GM23338 (cell line): ENCODE measurements around the gene F11R. TPM values are rescaled to one million over a fixed set of nuclear protein-coding genes. Genes with fewer than 3 reads are reported as not detected.
A peak's percentile ranks its signal among the peaks of the same experiment; 100 is the strongest.

Experiments used
- ATAC-seq: fragments of 200-7000 bp; cut with Tn5 transposase; 3 replicates; pipeline ENCODE4 v1.9.1; 2020
- DNase-seq: peaks from one replicate; pipeline ENCODE4 v3.0.0-alpha.2; 2015; ENCODE audit warnings: low spot score
- H2AFZ ChIP-seq: fragments of 200-600 bp; sonication (generic); 2 replicates; pipeline ENCODE4 v1.8.0; 2016; ENCODE audit warnings: antibody characterized with exemption, mild to moderate bottlenecking, moderate library complexity
- H3F3A ChIP-seq: fragments of 200-600 bp; sonication (generic); replicated peaks from 2 replicates; pipeline ENCODE4 v1.8.0; 2017; ENCODE audit warnings: antibody characterized with exemption, mixed run types, low read depth
- H3K27ac ChIP-seq: fragments of 200-600 bp; sonication (generic); 2 replicates; pipeline ENCODE4 v1.6.1; 2016; ENCODE audit warnings: low read depth
- H3K27me3 ChIP-seq: fragments of 200-600 bp; sonication (generic); 2 replicates; pipeline ENCODE4 v1.8.0; 2016; ENCODE audit warnings: mild to moderate bottlenecking, mixed run types, moderate library complexity; ENCODE audit not compliant: insufficient read depth
- H3K36me3 ChIP-seq: fragments of 200-600 bp; sonication (generic); 2 replicates; pipeline ENCODE4 v1.8.0; 2016; ENCODE audit warnings: mild to moderate bottlenecking; ENCODE audit not compliant: insufficient read depth
- H3K4me1 ChIP-seq: fragments of 200-600 bp; sonication (generic); 2 replicates; pipeline ENCODE4 v1.8.0; 2016; ENCODE audit warnings: mild to moderate bottlenecking, moderate library complexity; ENCODE audit not compliant: insufficient read depth
- H3K4me2 ChIP-seq: fragments of 200-600 bp; sonication (generic); 2 replicates; pipeline ENCODE4 v1.7.1; 2017; ENCODE audit warnings: mixed run types
- H3K4me3 ChIP-seq: fragments of 200-600 bp; sonication (generic); 2 replicates; pipeline ENCODE4 v1.6.1; 2016; ENCODE audit warnings: mixed run types
- H3K79me2 ChIP-seq: fragments of 200-600 bp; sonication (generic); replicated peaks from 2 replicates; pipeline ENCODE4 v1.8.0; 2017; ENCODE audit warnings: mild to moderate bottlenecking; ENCODE audit not compliant: insufficient read depth
- H3K9me2 ChIP-seq: fragments of 200-600 bp; sonication (generic); 2 replicates; pipeline ENCODE4 v1.8.0; 2017; ENCODE audit not compliant: insufficient read depth
- H4K20me1 ChIP-seq: fragments of 200-600 bp; sonication (generic); replicated peaks from 2 replicates; pipeline ENCODE4 v1.8.0; 2017; ENCODE audit warnings: mild to moderate bottlenecking; ENCODE audit not compliant: insufficient read depth
- H3K27ac Mint-ChIP-seq: 2 replicates; pipeline ENCODE4 v1.8.0; 2020; ENCODE audit warnings: inconsistent platforms, mild to moderate bottlenecking, moderate library complexity, mixed read lengths
- H3K27me3 Mint-ChIP-seq: 3 replicates; pipeline ENCODE4 v1.8.0; 2022; ENCODE audit warnings: low read depth, mild to moderate bottlenecking, moderate library complexity, mixed read lengths, inconsistent platforms; ENCODE audit not compliant: insufficient read depth, poor library complexity
- H3K36me3 Mint-ChIP-seq: 3 replicates; pipeline ENCODE4 v1.8.0; 2021; ENCODE audit warnings: low read depth, mild to moderate bottlenecking, inconsistent platforms, moderate library complexity, mixed read lengths
- H3K4me1 Mint-ChIP-seq: 3 replicates; pipeline ENCODE4 v1.8.0; 2020; ENCODE audit warnings: mild to moderate bottlenecking, inconsistent platforms, mixed read lengths
- H3K4me3 Mint-ChIP-seq: 3 replicates; pipeline ENCODE4 v1.8.0; 2021; ENCODE audit warnings: moderate library complexity, mild to moderate bottlenecking, inconsistent platforms, mixed read lengths
- H3K9me3 Mint-ChIP-seq: 3 replicates; pipeline ENCODE4 v1.8.0; 2020; ENCODE audit warnings: moderate library complexity, mild to moderate bottlenecking, inconsistent platforms, mixed read lengths
- CREB1 ChIP-seq: fragments of 250-450 bp; sonication (Bioruptor Pico); IDR thresholded peaks from 2 replicates; pipeline ENCODE4 v1.5.0; 2020; ENCODE audit warnings: low read depth, mild to moderate bottlenecking, moderate library complexity
- CTCF ChIP-seq, 2 experiments: fragments of 200-600 bp in 1 of 2; sonication (generic) in 1 of 2; conservative IDR thresholded peaks; 2 replicates each; pipeline versions ENCODE4 v1.5.1 to v1.6.1; 2016 to 2017; ENCODE audit warnings: antibody characterized with exemption in 2 of 2, low read depth in 2 of 2, mild to moderate bottlenecking in 2 of 2, moderate library complexity in 1 of 2
- ETS1 ChIP-seq: IDR thresholded peaks from 2 replicates; pipeline ENCODE4 v1.6.1; 2016; ENCODE audit warnings: antibody characterized with exemption
- EZH2 ChIP-seq: fragments of 200-600 bp; sonication (generic); IDR thresholded peaks from one replicate; pipeline ENCODE4 v1.8.0; 2017; ENCODE audit warnings: antibody characterized with exemption, mild to moderate bottlenecking, low read depth; ENCODE audit not compliant: unreplicated experiment
- NANOG ChIP-seq: IDR thresholded peaks from 2 replicates; pipeline ENCODE4 v1.6.1; 2016; ENCODE audit warnings: antibody characterized with exemption, borderline replicate concordance
- POLR2AphosphoS5 ChIP-seq: IDR thresholded peaks from 2 replicates; pipeline ENCODE4 v1.6.1; 2016; ENCODE audit warnings: antibody characterized with exemption, low read depth
- STAT1 ChIP-seq: IDR thresholded peaks from one replicate; pipeline ENCODE4 v1.6.1; 2016; ENCODE audit warnings: antibody characterized with exemption; ENCODE audit not compliant: unreplicated experiment
- ZNF114 ChIP-seq: fragments of 250-450 bp; sonication (Bioruptor Pico); IDR thresholded peaks from 2 replicates; pipeline ENCODE4 v1.5.0; 2020; ENCODE audit warnings: mild to moderate bottlenecking, moderate library complexity
- ZNF331 ChIP-seq: fragments of 250-450 bp; sonication (Bioruptor Pico); IDR thresholded peaks from 2 replicates; pipeline ENCODE4 v1.5.0; 2020; ENCODE audit warnings: low read depth, mild to moderate bottlenecking, moderate library complexity
- polyA plus RNA-seq: library from polyadenylated mRNA; unstranded; fragments of >200 nt; fragmentation: Nextera tagmentation; extraction: Ambion mirVana; gene quantifications from 2 replicates; pipeline ENCODE4 v1.2.1, GENCODE V29; 2016
- total RNA-seq: library from RNA; depleted of rRNA; stranded (reverse); fragments of >200 nt; shearing (Covaris generic); gene quantifications from 2 replicates; pipeline ENCODE4 v1.2.3, GENCODE V29; 2014

F11R gene
- total and polyA plus RNA-seq, 2 experiments from 2014 or later: 51.0 to 169 TPM

- TF ChIP-seq EZH2: no peak
- no peak for TF ChIP-seq ZNF114 (CRISPR knock-in tag)
- TF ChIP-seq ZNF331 (CRISPR knock-in tag): no peak
- TF ChIP-seq CTCF (conservative IDR thresholded peaks at IDR 0.05; ENCODE audit: low read depth in 2 of 2): no peak
- TF ChIP-seq ETS1: no peak
- no peak for TF ChIP-seq CREB1 (CRISPR knock-in tag)
- TF ChIP-seq STAT1: no peak
These were observed 21.6 kb downstream of the F11R start (continued) for GRCh38 chr1:160999376-160999775.

GRCh38 chr1:160997323-160998038, 23.5 kb downstream of the F11R start:
- Mint-ChIP-seq H3K27me3 (peaks cover 17% of the 10 kb centered on the region), H3K9me3 (no peaks in the 10 kb centered on the region; the same call in 2 of the 3 replicates), H3K4me3 (no peak overlapping the region), H3K27ac (no peak overlapping the region; the same call in 1 of the 2 replicates), H3K36me3 (peaks cover 66% of the 10 kb centered on the region), H3K4me1 (peaks cover 17% of the 10 kb centered on the region)
- TF ChIP-seq CTCF (conservative IDR thresholded peaks at IDR 0.05; ENCODE audit: low read depth in 2 of 2) (peak; percentile 53 to 83), ZNF331 (CRISPR knock-in tag) (no peak), NANOG (no peak), POLR2AphosphoS5 (no peak)
- Histone ChIP-seq H3K27me3 (no peaks in the 10 kb centered on the region), H4K20me1 (peaks cover 30% of the 10 kb centered on the region), H3K4me2 (0 out of 2 replicates have a peak overlapping the region, but pooled peaks have one; percentile 48), H3K9me2 (no peaks in the 10 kb centered on the region), H3K36me3 (peaks cover 36% of the 10 kb centered on the region), H3K27ac (peak overlapping the region; percentile 92), H3K79me2 (peaks cover 13% of the 10 kb centered on the region), H3K4me1 (peaks cover 7% of the 10 kb centered on the region; the same call in 1 of the 2 replicates), H3K4me3 (no peak overlapping the region), H3F3A (peaks cover 34% of the 10 kb centered on the region), H2AFZ (no peak overlapping the region)
- ATAC-seq: peak; percentile 93
- DNase-seq: peak; percentile 83
